Natural killer cell treated with Interleukin-12 subunit alpha and Interleukin-12 subunit beta and Interleukin-15 and Interleukin-18, amount 100 ng/mL, for 72 hours (primary cell): ENCODE results near the gene UBE4A. TPM values are rescaled to one million over a fixed set of nuclear protein-coding genes. Genes with fewer than 3 reads are reported as not detected.
A peak's percentile ranks its signal among the peaks of the same experiment; 100 is the strongest.
"Not testable (repeated sequence)": the region's sequence is repeated elsewhere in the genome, so short reads cannot be mapped to it uniquely, and the experiment has no call there.

Experiments used
- ATAC-seq, 2 donors: fragments of 150-1000 bp; cut with Tn5 transposase in 1 of 2; sonication (Bioruptor Pico), chemical (Tn5 transposase) in 1 of 2; 2 replicates each; pipeline ENCODE4 v1.10.0; 2021
- DNase-seq: peaks from one replicate; pipeline ENCODE4 v3.0.0; 2022; ENCODE audit warnings: low spot score
- H3K27ac Mint-ChIP-seq, 2 donors: 1 replicate in 1 of 2; 2 replicates in 1 of 2; pipeline ENCODE4 v1.8.0; 2022; ENCODE audit warnings: mixed read lengths in 2 of 2, mild to moderate bottlenecking in 1 of 2, moderate library complexity in 1 of 2
- H3K27me3 Mint-ChIP-seq, 2 donors: 1 replicate in 1 of 2; 2 replicates in 1 of 2; pipeline ENCODE4 v1.8.0; 2022; ENCODE audit warnings: mixed read lengths in 2 of 2
- H3K36me3 Mint-ChIP-seq: one replicate; pipeline ENCODE4 v1.8.0; 2022; ENCODE audit warnings: mixed read lengths
- H3K4me1 Mint-ChIP-seq, 2 donors: 1 replicate in 1 of 2; 2 replicates in 1 of 2; pipeline ENCODE4 v1.8.0; 2022; ENCODE audit warnings: low read depth in 2 of 2, mixed read lengths in 2 of 2, mild to moderate bottlenecking in 1 of 2
- H3K4me3 Mint-ChIP-seq: one replicate; pipeline ENCODE4 v1.8.0; 2022; ENCODE audit warnings: mixed read lengths
- H3K9me3 Mint-ChIP-seq: 2 replicates; pipeline ENCODE4 v1.8.0; 2022; ENCODE audit warnings: mixed read lengths
- total RNA-seq, 2 donors: library from RNA; stranded (reverse); gene quantifications; one replicate each; pipeline ENCODE4 v1.2.3, GENCODE V29; 2022

Gene UBE4A
- total RNA-seq, 2 donors from 2014 or later, result 45.0 to 58.8 TPM

DNA sequence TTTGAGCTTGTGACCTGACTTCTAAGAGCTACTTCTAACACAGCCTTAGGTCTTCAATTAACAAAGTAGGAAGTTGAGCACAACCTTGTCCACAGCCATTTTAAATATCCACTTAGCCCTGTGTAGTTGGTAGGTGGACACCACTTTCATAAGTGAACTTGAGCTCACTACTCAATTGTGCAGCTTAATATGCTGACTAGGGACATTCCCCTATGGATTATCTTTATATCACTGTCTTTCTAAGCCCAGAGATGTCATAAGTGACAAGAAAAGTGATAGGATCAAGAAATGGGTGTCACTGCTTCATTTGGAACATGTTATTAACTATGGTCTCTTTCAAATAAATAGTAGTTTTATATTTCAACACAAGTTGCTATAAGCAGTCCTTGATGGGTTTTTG, 38.0 kb downstream of the UBE4A start:
- no peaks in the 10 kb centered on the region for H3K9me3 Mint-ChIP-seq
- no peak for DNase-seq
- ATAC-seq, result no peak
- peaks cover 29% of the 10 kb centered on the region for H3K36me3 Mint-ChIP-seq
- peaks cover 25 to 36% of the 10 kb centered on the region in 2 donors for H3K4me1 Mint-ChIP-seq
- H3K27ac Mint-ChIP-seq, result peak overlapping the region; percentile 76 to 89
- H3K4me3 Mint-ChIP-seq, result no peak overlapping the region
- H3K27me3 Mint-ChIP-seq, result no peaks in the 10 kb centered on the region

DNA sequence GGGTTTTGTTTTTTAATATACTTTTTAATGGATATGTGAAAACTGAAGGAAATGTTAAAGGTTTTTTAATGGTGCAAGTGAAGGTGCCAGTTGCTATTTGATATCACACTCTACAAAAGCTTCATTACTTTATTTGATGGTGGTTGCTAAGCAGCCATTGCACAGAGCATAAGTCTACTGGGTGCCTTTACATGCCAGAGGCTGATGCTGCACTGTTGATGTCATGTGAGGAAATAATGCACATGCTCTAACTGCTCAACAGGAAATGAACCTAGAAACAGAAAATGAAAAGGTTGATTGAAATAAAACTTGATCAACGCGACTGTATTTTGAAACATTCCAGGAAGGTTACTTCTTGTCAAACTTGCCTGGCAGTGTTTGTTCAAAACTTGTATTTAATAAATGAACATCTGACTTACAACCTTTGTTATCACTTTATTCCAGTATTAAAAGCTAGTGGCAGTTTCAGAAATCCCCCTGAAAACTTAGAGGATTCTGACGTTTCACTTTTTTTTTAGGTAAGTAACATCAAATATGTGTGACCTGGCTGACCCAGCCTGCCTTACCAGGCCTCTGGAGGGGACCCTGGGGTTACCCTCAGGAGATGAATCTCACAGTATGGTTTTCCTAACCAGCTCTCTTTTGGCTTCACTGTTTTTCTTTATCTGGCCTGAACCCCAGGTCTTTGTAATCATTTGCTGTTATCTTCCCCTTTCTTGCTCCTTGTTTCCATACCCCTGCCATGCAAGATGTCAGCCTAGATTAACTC, 39.6 kb downstream of the UBE4A start:
- H3K36me3 Mint-ChIP-seq, result peaks cover 26% of the 10 kb centered on the region
- peak; percentile 60 to 83 for ATAC-seq
- no peaks in the 10 kb centered on the region for H3K9me3 Mint-ChIP-seq
- H3K4me1 Mint-ChIP-seq, result peaks cover 29 to 43% of the 10 kb centered on the region in 2 donors
- peak overlapping the region; percentile 89 to 98 for H3K27ac Mint-ChIP-seq
- no peaks in the 10 kb centered on the region for H3K27me3 Mint-ChIP-seq
- peak overlapping the region; percentile 91 for H3K4me3 Mint-ChIP-seq
- DNase-seq, result no peak

DNA sequence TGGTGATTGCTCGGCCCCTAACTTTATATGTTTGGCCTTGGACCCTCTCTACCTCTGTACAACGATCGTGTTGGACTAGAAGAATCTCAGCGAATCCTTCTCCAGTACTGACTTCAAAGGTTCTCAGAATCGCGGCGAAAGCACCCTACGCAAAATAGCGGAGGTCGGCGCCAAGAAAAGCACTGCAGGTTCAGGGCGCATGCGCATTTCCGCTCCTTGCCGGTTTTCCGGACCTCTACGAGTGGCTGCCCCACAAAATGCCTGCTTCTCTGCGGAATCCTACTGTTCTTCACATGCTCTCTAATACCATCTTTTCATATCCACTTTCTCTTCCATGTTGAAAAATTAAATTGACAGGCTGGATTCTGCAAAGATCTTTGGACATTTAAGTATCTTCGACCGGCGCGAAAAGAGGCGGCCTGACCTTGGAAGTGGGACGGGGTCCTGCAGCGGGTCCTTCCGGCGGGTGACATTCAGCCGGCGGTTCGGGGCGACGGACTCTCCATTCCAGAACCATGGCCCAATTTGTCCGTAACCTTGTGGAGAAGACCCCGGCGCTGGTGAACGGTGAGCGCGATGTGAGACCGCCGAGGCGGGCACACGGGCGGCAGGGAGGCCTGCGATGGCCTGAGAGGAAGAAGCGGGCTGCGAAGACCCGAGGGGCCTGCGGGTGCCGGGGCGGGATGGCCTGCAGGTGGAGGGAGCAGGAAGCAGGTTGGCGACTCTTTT, 41.9 kb downstream of the UBE4A start, which contains the start of gene ATP5MG:
Gene ATP5MG, plus strand, starts transcription at position 456 of the 729 bp plus-strand sequence. Its CDS starts 60 bp downstream, at position 516.
- peaks cover 26% of the 10 kb centered on the region for H3K36me3 Mint-ChIP-seq
- no peaks in the 10 kb centered on the region for H3K9me3 Mint-ChIP-seq
- H3K4me1 Mint-ChIP-seq, result peaks cover 37 to 56% of the 10 kb centered on the region in 2 donors
- ATAC-seq, result peak; percentile 81 to 88
- peak; percentile 93 for DNase-seq
- H3K4me3 Mint-ChIP-seq, result peak within 1 kb of the TSS; percentile 91
- H3K27me3 Mint-ChIP-seq, result no peaks in the 10 kb centered on the region
- peak within 1 kb of the TSS; percentile 89 to 98 for H3K27ac Mint-ChIP-seq

DNA sequence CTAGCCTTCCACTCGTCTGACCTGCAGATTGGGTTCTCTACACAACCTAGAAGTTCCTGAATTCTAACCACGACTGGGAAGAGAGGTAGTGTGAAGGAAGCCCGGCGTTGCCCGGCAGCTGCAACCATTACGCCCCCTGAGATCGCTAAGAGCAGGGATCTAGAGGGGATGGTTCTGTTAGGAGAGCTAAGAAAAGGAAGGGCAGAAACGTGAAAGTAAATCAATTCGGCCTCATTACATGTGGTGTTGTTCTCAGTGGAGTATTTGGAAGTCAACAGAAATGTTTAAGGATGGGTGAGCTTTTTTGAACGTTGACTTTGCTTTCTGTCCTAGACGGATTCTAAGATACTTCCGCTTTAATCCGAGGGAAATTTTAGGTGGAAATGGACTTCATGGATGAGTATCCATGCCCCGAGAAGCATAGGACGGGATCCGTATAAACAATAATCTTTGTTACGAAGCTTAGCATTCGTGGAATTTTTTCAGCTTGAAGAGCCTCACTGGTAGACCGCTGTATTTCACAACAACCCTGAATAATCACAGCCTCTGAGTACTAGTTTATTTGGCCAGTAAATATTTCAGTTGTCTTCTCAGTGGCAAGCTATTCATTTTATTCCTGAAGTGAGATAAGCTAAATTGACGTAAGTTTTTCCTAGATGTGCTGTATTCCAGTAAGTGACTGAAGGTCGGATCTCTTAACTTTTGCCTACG, 42.6 kb downstream of the UBE4A start:
- Mint-ChIP-seq H3K27ac (peak overlapping the region; percentile 89 to 98), H3K27me3 (no peaks in the 10 kb centered on the region), H3K4me3 (peak overlapping the region; percentile 91), H3K36me3 (peaks cover 25% of the 10 kb centered on the region), H3K9me3 (no peaks in the 10 kb centered on the region), H3K4me1 (peaks cover 39 to 54% of the 10 kb centered on the region in 2 donors)
- no peak for ATAC-seq
- no peak for DNase-seq

DNA sequence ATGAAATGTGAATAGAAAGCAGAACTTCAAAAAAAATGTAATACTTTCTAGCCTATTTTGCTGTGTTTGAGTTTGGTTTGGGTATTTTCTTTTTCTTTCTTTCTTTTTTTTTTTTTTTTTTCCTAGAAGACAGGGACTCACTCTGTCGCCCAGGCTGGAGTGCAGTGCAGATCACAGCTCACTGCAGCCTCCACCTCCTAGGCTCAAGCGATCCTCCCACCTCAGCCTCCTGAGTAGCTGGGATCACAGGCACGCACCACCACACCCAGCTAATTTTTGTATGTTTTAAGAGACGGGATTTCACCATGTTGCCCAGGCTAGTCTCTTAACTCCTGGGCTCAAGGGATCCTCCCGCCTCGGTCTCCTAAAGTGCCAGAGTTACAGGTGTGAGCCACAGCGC, 43.2 kb downstream of the UBE4A start:
- H3K9me3 Mint-ChIP-seq, result not testable (repeated sequence)
- H3K4me1 Mint-ChIP-seq, result peaks cover 39 to 53% of the 10 kb centered on the region in 2 donors

DNA sequence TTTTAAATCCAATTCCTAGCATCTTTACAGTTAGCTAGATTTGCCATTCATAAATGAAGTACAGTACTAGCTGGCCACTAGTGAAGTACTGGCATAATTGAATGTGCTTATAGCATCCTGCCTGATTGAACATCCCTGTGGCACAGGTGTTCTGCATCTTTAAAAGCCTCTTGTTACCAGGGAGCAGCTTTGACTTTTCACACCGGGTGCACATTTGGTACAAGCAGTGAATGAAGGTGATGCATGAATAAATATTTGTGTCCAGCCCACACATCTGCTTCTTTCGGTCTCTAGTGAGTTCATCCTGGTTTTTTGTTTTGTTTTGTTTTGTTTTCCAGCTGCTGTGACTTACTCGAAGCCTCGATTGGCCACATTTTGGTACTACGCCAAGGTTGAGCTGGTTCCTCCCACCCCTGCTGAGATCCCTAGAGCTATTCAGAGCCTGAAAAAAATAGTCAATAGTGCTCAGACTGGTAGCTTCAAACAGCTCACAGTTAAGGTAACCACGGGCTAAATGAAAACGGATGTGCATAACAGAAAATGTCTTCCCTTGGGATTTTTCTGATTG, 47.3 kb downstream of the UBE4A start:
- ATAC-seq (no peak), DNase-seq (no peak)
- no peaks in the 10 kb centered on the region for H3K27me3 Mint-ChIP-seq
- peaks cover 35 to 37% of the 10 kb centered on the region in 2 donors for H3K4me1 Mint-ChIP-seq
- no peak overlapping the region for H3K4me3 Mint-ChIP-seq
- peak overlapping the region in 1 of 2 donors; percentile 72 for H3K27ac Mint-ChIP-seq
- no peaks in the 10 kb centered on the region for H3K9me3 Mint-ChIP-seq
- H3K36me3 Mint-ChIP-seq, result peaks cover 17% of the 10 kb centered on the region

More for the DNA sequence above, 43.2 kb downstream of the UBE4A start:
- not testable (repeated sequence) for ATAC-seq, H3K27me3 Mint-ChIP-seq, DNase-seq
- H3K36me3 Mint-ChIP-seq, result peaks cover 23% of the 10 kb centered on the region
- H3K27ac Mint-ChIP-seq, result peak overlapping the region; percentile 89 to 98
- peak overlapping the region; percentile 91 for H3K4me3 Mint-ChIP-seq

DNA sequence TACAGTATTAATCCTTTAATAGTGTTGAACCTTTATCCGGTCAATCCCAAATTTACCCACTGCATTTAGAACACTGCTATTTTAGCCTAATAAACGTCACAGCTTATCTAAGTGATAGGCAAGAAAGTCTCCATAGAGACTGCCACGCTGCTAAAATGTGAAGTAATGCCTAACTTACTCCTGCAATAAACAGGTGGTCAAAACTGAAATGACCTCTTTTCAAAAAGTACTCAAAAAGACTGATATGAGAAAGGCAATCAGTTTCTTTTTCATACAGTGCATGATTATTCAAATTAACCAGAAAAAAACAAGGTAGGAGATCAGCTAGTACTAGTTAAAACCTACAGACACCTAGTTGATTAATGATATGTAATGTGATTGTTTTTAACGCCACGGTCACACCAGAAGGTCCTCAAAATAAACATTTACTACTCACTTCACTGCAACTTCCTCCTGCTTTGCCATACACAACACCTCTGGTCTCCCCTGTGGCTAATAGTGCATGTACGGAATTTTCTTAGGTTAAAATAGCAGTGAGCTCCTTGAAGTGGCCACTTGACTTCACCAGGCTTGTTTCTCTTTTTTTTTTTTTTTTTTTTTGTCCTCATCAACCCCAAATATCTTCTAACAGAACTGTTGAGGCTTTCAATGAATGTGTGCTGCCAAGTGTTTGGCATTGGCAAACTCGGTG, 50.8 kb downstream of the UBE4A start:
- no peak for DNase-seq
- peaks cover 17 to 19% of the 10 kb centered on the region in 2 donors for H3K4me1 Mint-ChIP-seq
- H3K27me3 Mint-ChIP-seq, result no peaks in the 10 kb centered on the region
- H3K36me3 Mint-ChIP-seq, result peaks cover 6% of the 10 kb centered on the region
- ATAC-seq, result no peak
- H3K9me3 Mint-ChIP-seq, result no peaks in the 10 kb centered on the region
- no peak overlapping the region for H3K27ac Mint-ChIP-seq
- no peak overlapping the region for H3K4me3 Mint-ChIP-seq

DNA sequence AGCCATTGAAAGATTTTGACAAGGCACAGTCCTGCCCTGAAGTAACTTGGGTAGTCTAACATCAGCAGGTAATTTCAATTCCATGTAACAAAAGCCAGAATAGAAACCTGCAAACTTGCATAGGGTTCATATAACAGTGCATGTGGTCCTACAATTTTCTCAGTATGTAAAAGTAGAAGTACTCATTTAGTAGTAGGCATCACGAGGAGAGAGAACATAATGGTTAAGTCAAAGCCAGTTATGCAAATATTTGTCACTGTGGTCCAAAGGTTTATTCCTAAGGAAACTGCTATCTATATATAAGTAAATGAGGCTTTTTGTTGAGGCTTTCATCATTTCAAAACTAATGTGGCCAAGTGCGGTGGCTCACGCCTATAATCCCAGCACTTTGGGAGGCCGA, 52.1 kb downstream of the UBE4A start:
- no peak for ATAC-seq
- Mint-ChIP-seq H3K27ac (no peak overlapping the region), H3K27me3 (no peaks in the 10 kb centered on the region), H3K4me3 (no peak overlapping the region), H3K4me1 (peaks cover 11 to 12% of the 10 kb centered on the region in 2 donors), H3K9me3 (no peaks in the 10 kb centered on the region), H3K36me3 (peaks cover 4% of the 10 kb centered on the region)
- DNase-seq, result no peak

DNA sequence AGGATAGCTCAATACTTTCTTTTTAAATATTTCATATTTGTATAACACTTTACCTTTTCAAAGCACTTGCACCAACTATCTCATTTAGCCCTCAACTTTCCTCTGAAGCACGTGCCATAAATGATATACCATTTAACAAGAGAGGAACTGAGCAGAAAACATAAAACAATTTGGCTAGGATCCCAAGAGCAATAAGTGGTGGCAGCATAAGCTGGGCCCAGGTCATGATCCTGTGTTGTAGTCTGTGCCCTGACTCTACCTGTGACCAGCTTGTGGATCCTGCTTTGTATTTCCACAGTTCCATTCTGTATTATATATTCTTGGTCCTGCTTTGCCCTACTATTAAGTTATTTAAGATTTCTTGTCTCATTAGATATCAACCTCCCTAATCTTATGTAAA, 53.5 kb downstream of the UBE4A start:
- ATAC-seq, result no peak
- Mint-ChIP-seq H3K9me3 (no peaks in the 10 kb centered on the region), H3K27ac (no peak overlapping the region), H3K27me3 (no peaks in the 10 kb centered on the region), H3K4me1 (peaks cover 8 to 12% of the 10 kb centered on the region in 2 donors), H3K36me3 (no peaks in the 10 kb centered on the region), H3K4me3 (no peak overlapping the region)
- DNase-seq, result no peak

DNA sequence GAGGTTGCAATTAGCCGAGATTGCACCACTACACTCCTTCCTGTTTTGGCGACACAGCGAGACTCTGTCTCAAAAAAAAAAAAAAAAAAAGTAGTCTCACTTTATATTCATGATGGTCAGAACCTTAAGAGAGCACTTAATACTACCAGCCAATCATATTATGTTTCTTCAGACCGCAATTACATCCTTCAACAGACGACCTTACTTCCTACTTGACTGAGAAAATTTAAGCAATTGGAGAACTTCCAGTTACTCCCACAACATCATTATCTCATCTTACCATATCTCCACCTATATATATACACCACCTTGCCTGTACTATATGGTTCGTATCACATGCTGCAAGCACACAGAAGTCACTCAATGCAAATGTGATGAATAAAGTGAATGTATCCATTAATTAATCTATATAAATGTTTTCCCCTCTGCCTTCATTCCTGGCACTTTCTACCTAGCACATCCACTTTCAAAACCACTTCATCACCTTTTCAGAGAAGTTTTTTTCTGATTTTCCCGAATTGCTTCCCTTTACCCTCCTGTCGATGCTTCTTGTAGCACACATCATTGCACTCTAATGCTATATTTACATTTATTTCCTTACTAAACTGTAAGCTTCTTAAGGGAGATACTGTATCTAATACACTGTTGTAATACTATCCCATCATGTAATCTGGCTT, 55.8 kb downstream of the UBE4A start:
- Mint-ChIP-seq H3K36me3 (no peaks in the 10 kb centered on the region), H3K27me3 (no peaks in the 10 kb centered on the region), H3K27ac (no peak overlapping the region), H3K4me3 (no peak overlapping the region), H3K4me1 (peaks cover 8 to 9% of the 10 kb centered on the region in 2 donors), H3K9me3 (no peaks in the 10 kb centered on the region)
- peak in 1 of 2 donors; percentile 48 for ATAC-seq
- no peak for DNase-seq

DNA sequence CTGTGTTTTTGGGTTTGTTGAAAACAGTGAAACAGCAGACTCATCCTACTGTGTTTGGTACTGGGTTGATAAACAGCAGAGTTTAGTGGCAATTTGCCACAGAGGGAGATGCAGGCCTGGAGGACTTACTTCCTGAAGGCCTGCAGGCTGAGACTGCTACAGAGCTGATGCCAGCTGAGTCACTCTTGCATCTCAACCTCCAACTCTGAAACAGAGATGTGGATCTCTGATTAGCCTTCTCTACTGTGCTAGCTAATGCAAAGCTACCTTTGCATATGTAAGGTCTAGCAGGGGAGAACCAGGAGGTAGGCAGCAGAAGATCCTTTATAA, 56.3 kb downstream of the UBE4A start:
- DNase-seq, result no peak

DNA sequence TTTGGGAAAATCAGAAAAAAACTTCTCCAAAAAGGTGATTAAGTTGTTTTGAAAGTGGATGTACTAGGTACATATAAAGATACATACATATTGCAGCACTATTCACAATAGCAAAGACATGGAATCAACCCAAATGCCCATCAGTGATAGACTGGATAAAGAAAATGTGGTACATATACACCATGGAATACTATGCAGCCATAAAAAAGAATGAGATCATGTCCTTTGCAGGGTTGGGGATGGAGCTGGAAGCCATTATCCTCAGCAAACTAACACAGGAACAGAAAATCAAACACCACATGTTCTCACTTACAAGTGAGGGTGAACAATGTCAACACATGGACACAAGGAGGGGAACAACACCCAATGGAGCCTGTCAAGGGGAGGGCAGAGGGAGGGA, 57.5 kb downstream of the UBE4A start:
- H3K9me3 Mint-ChIP-seq, DNase-seq, H3K4me1 Mint-ChIP-seq, ATAC-seq, H3K27me3 Mint-ChIP-seq, H3K4me3 Mint-ChIP-seq, H3K27ac Mint-ChIP-seq, H3K36me3 Mint-ChIP-seq: not testable (repeated sequence)

More for the DNA sequence above, 56.3 kb downstream of the UBE4A start:
- H3K36me3 Mint-ChIP-seq, result no peaks in the 10 kb centered on the region
- H3K4me1 Mint-ChIP-seq, result peaks cover 5 to 8% of the 10 kb centered on the region in 2 donors
- peak in 1 of 2 donors; percentile 76 for ATAC-seq
- no peaks in the 10 kb centered on the region for H3K9me3 Mint-ChIP-seq
- H3K4me3 Mint-ChIP-seq, result no peak overlapping the region
- H3K27me3 Mint-ChIP-seq, result no peaks in the 10 kb centered on the region
- no peak overlapping the region for H3K27ac Mint-ChIP-seq
